AG04450 (cell line): ENCODE measurements around the gene ADAMTS6. TPM values are rescaled to one million over a fixed set of nuclear protein-coding genes. Genes with fewer than 3 reads are reported as not detected.

ENCODE experiments used
- CTCF ChIA-PET: fragments of 300-600, 350-600 bp; formaldehyde crosslinking; extraction: SDS; loops from one replicate; lab custom pipeline; 2022; ENCODE audit warnings: antibody characterized with exemption, inconsistent platforms; lab: Charles Lee
- POLR2A ChIA-PET: fragments of 350-600 bp; formaldehyde crosslinking; extraction: SDS; loops from one replicate; lab custom pipeline; 2021; ENCODE audit warnings: antibody characterized with exemption, inconsistent platforms; lab: Yijun Ruan, JAX
- DNase-seq: peaks from one replicate; pipeline ENCODE4 v3.0.0-alpha.2; 2011; ENCODE audit warnings: low read depth, low spot score
- H3K27ac ChIP-seq: one replicate; pipeline ENCODE4 v1.5.1; 2012; ENCODE audit warnings: low read depth, low read length, control low read depth
- H3K27me3 ChIP-seq: one replicate; pipeline ENCODE4 v1.6.0; 2012; ENCODE audit warnings: low read length; ENCODE audit not compliant: control insufficient read depth, insufficient read depth
- H3K4me3 ChIP-seq: 2 replicates; pipeline ENCODE4 v1.5.1; 2011; ENCODE audit warnings: mild to moderate bottlenecking, low read depth, low read length, control low read depth
- H3K9me3 ChIP-seq: 2 replicates; pipeline ENCODE4 v1.5.1; 2012; ENCODE audit warnings: low read length; ENCODE audit not compliant: control insufficient read depth, insufficient read depth
- CTCF ChIP-seq: IDR thresholded peaks from 2 replicates; pipeline ENCODE4 v1.5.1; 2011; ENCODE audit warnings: low read depth, low read length, control low read depth, inconsistent platforms
- polyA plus RNA-seq: library from polyadenylated mRNA; depleted of rRNA; stranded (reverse); fragments of >200 nt; gene quantifications from 2 replicates; pipeline ENCODE4 v1.2.3, GENCODE V29; 2011

Gene ADAMTS6
- polyA plus RNA-seq, 1 experiment: 22.5 TPM

DNA sequence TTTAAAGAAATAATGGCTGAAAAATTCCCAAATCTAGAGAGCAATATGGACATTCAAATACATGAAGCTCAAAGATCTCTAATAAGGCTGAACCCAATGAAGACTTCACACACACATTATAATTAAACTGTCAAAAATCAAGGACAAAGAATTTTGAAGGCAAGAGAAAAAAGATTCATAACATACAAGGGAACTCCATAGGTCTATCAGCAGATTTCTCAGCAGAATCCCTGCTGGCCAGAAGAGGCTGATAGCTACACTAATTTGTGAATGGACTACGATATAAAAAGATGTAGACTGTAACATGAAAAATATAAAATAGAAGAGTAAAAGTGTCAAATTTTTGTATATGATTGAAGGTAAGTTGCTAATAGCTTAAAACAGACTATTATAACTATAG, 251.9 kb downstream of the ADAMTS6 start:
- CTCF ChIA-PET: no interaction called here
- POLR2A ChIA-PET: no interaction called here
- DNase-seq: no peak
- Histone ChIP-seq H3K4me3 (no peak overlapping the region), H3K27me3 (no peaks in the 10 kb centered on the region), H3K9me3 (peaks cover 4% of the 10 kb centered on the region; the same call in 1 of the 2 replicates), H3K27ac (no peak overlapping the region)
- no peak for TF ChIP-seq CTCF

- Histone ChIP-seq H3K4me3 (no peak overlapping the region), H3K27ac (no peak overlapping the region), H3K9me3 (no peaks in the 10 kb centered on the region; the same call in 1 of the 2 replicates), H3K27me3 (no peaks in the 10 kb centered on the region)
- TF ChIP-seq CTCF: peak; percentile 56
- ChIA-PET POLR2A (no interaction called here), CTCF (interaction anchor here (0.6 to 1.2 kb wide), 4 partner anchors 11 to 73 kb away, joined by 3 to 4 read pairs (median 3); no protein-coding TSS in a partner anchor)
- DNase-seq: no peak
These were observed 267.7 kb downstream of the ADAMTS6 start for GRCh38 chr5:65213921-65214525.

DNA sequence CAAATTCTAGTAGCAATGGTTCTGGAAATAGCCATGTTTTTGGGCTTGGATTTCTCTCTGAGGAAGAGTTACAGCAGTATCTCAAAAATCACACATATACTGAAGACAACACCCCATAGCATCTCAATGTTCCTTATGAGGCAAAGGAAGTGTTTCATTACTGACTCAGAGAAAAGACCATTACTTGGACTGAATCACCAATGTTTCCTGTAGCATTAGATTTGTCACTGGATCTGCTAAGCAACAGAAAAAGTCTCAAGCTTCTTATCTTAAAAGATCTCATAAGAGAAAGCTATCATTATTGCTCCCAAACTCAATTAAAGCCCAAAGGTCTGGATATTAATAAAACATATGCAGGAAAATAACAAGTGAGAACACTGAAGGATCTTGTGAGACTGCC, 272.4 kb downstream of the ADAMTS6 start:
- no peaks in the 10 kb centered on the region; the same call in 1 of the 2 replicates for H3K9me3 ChIP-seq
- H3K27me3 ChIP-seq: no peaks in the 10 kb centered on the region
- peak overlapping the region; percentile 67 for H3K27ac ChIP-seq
- H3K4me3 ChIP-seq: no peak overlapping the region
- POLR2A ChIA-PET: interaction anchor here (1.4 kb wide), 1 partner anchor 83 kb away, joined by 5 read pairs; no protein-coding TSS in a partner anchor
- no peak for TF ChIP-seq CTCF
- CTCF ChIA-PET: no interaction called here
- DNase-seq: peak; percentile 46

- Histone ChIP-seq H3K27me3 (no peaks in the 10 kb centered on the region), H3K27ac (no peak overlapping the region), H3K4me3 (no peak overlapping the region), H3K9me3 (no peaks in the 10 kb centered on the region)
- no peak for TF ChIP-seq CTCF
- POLR2A ChIA-PET: no interaction called here
- CTCF ChIA-PET: interaction anchor here (0.9 to 1.8 kb wide), 3 partner anchors 13 to 278 kb away, joined by 3 to 5 read pairs (median 3); no protein-coding TSS in a partner anchor
- DNase-seq: no peak
These were observed 276.8 kb downstream of the ADAMTS6 start for GRCh38 chr5:65204966-65205365.

DNA sequence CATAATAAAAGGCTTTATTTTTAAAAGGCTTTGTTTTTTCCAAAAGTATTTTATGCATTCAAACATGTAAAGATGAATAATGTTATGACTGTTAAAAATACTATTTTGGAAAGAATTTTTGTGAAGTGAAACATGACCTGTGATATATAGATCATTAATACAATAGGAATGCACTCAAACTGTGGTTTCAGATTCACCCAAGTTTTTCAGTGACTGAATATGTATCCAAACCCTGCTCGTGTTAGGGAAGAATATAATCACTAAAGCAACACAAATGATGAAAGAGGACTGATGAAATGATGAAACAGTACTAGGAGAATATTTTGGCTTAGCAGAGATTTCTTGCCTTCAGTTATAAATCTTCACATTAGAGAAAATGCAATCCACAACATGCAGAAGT, 278.0 kb downstream of the ADAMTS6 start:
- no peak overlapping the region for H3K4me3 ChIP-seq
- POLR2A ChIA-PET: no interaction called here
- no peaks in the 10 kb centered on the region for H3K9me3 ChIP-seq
- H3K27ac ChIP-seq: no peak overlapping the region
- H3K27me3 ChIP-seq: no peaks in the 10 kb centered on the region
- DNase-seq: peak; percentile 67
- CTCF ChIA-PET: interaction anchor here (0.7 to 1.8 kb wide), 6 partner anchors 11 to 280 kb away, joined by 3 to 5 read pairs (median 4); no protein-coding TSS in a partner anchor
- no peak for TF ChIP-seq CTCF
